Astrocyte (in vitro differentiated cells and primary cell): ENCODE data around the gene CFL1.

Source experiments
- CTCF ChIP-seq: IDR thresholded peaks from 2 replicates; pipeline ENCODE4 v1.5.1; 2011; ENCODE audit warnings: low read depth, mild to moderate bottlenecking, inconsistent platforms, low read length, moderate library complexity; ENCODE audit not compliant: insufficient read depth
- EZH2 ChIP-seq: IDR thresholded peaks from 2 replicates; pipeline ENCODE4 v1.6.1; 2012; ENCODE audit warnings: mild to moderate bottlenecking, low read length, inconsistent platforms; ENCODE audit not compliant: insufficient read depth

GRCh38 chr11:65854161-65854592 lies 3.8 kb downstream of the CFL1 start:
- no peak for TF ChIP-seq EZH2
- no peak for TF ChIP-seq CTCF
